Adipocyte (in vitro differentiated cells): Measurements from ENCODE around the gene POR.
"Not testable (repeated sequence)": the region's sequence is repeated elsewhere in the genome, so short reads cannot be mapped to it uniquely, and the experiment has no call there.

Source experiments
- DNase-seq: peaks from one replicate; pipeline ENCODE4 v3.0.0-alpha.2; 2015; ENCODE audit warnings: low read depth
- H3K27me3 ChIP-seq: replicated peaks from 2 replicates; pipeline ENCODE4 v1.7.0; 2013; ENCODE audit warnings: mild to moderate bottlenecking, low read length, moderate library complexity; ENCODE audit not compliant: control insufficient read depth, insufficient read depth
- H3K36me3 ChIP-seq: 2 replicates; pipeline ENCODE4 v1.7.0; 2013; ENCODE audit warnings: low read length, mild to moderate bottlenecking, moderate library complexity; ENCODE audit not compliant: control insufficient read depth, insufficient read depth, severe bottlenecking
- H3K4me1 ChIP-seq: 2 replicates; pipeline ENCODE4 v1.7.0; 2013; ENCODE audit warnings: mild to moderate bottlenecking, low read length, moderate library complexity; ENCODE audit not compliant: control insufficient read depth, insufficient read depth
- H3K4me3 ChIP-seq: 2 replicates; pipeline ENCODE4 v1.7.0; 2013; ENCODE audit warnings: mild to moderate bottlenecking, low read length, moderate library complexity
- H3K9ac ChIP-seq: 2 replicates; pipeline ENCODE4 v1.7.0; 2013; ENCODE audit warnings: mild to moderate bottlenecking, low read length, moderate library complexity
- H3K9me3 ChIP-seq: 2 replicates; pipeline ENCODE4 v1.7.0; 2013; ENCODE audit warnings: mild to moderate bottlenecking, low read length, moderate library complexity; ENCODE audit not compliant: control insufficient read depth

Gene POR

DNA sequence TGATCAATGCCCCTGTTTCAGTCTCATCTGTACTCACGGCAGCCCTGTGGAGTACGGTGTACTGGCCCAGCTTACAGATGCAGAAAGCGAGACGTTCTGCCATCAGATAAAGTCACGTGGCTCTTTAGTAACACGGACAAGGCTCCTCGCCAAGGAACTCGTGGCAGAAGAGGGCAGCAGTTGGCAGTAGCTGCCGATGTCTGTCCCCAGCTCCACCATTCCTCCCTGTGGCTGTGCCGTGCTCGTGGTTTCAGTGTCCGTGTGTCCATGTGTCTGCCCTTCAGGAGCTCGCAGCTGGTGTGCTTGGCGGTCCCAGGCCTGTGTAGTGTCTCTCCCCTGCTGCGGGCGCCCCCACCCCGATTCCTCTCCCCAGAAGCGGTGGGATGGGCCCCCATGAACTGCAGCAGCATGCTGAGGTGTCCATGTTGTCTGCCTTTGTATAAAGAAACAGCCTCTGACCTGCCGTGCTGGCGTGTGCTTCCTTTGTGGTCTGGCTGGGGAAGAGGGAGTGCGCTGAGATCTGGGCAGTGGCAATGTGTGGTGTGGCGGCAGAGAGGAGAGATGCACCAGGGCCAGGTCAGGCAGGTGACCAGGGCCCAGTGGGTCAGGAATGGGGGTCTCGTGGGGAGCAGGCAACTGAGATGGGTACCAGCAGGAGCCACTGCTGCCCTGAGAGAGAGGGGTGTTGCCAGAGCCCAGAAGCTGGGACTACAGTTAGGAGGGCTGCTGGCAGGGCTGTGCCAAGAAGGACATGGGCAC is 26.3 kb upstream of the POR start:
- peaks cover 15% of the 10 kb centered on the region for H3K4me1 ChIP-seq
- DNase-seq, result no peak
- no peaks in the 10 kb centered on the region for H3K9me3 ChIP-seq
- H3K9ac ChIP-seq, result no peak overlapping the region
- H3K4me3 ChIP-seq, result no peak overlapping the region
- H3K27me3 ChIP-seq, result no peaks in the 10 kb centered on the region
- peaks cover 43% of the 10 kb centered on the region for H3K36me3 ChIP-seq

DNA sequence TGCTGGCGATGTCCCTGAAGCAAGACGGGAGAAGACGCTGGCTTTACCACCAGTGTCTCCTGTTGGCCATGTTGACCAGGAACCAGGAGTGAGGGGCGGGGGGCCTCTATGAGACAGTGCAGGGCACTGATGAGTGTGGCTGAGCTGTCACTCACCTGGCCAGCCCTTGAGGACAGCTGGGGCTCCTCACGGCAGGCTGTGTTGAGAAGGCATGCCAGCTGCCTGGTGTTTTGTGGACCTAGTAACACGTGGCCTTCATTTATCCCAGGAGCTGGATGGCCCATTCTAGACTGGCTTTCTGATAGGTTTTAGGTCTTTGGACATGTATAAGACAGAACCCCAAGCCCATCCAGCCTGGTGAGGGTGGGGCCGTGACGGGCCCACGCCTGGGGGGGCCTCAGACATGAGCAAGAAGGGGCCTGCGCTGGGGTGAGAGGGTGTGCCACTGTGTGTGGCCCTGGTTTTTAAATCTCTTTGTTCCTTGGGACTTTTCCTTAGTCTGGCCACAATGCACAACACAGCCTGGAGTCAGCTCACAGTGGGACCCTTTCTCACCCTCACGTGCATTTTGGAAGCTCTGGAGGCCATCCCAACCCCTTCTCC is 25.6 kb upstream of the POR start:
- H3K9ac ChIP-seq, result no peak overlapping the region
- H3K36me3 ChIP-seq, result peaks cover 36% of the 10 kb centered on the region
- H3K4me3 ChIP-seq, result no peak overlapping the region
- no peak for DNase-seq
- H3K27me3 ChIP-seq, result no peaks in the 10 kb centered on the region
- H3K4me1 ChIP-seq, result peaks cover 15% of the 10 kb centered on the region
- H3K9me3 ChIP-seq, result no peaks in the 10 kb centered on the region

DNA sequence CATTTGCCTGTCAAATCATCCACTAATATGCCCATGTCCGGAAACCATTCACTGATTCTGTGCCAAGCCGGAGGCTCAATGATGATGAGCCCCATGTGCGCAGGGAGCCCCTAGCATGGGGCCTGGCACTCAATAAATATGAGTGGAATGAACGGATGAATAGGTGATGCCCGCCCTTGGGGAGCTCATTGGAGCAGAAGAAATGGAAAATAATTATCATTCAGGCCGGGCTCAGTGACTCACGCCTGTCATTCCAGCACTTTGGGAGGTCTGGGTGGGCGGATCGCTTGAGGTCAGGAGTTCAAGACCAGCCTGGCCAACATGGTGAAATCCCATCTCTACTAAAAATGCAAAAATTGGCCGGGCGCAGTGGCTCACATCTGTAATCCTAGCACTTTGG is 25.1 kb upstream of the POR start:
- no peak for DNase-seq
- Histone ChIP-seq H3K4me1 (peaks cover 15% of the 10 kb centered on the region), H3K9ac (no peak overlapping the region), H3K9me3 (no peaks in the 10 kb centered on the region), H3K36me3 (peaks cover 31% of the 10 kb centered on the region), H3K27me3 (no peaks in the 10 kb centered on the region), H3K4me3 (no peak overlapping the region)

DNA sequence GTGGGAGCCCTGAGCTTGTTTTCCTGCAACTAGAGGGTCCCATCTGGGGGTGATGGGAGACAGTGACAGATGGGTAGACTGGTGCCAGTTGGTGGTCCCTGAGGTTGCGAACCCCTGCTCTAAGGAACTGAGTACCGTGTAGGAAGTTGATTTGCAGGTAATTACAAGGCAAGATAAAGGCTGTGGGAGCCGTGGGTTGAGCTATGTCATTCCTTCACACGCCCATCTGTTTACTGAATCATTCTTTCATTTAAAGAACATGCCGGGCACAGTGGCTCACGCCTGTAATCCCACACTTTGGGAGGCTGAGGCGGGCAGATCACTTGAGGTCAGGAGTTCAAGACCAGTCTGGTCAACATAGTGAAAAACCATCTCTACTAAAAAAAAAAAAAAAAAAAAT is 23.7 kb upstream of the POR start:
- H3K4me3 ChIP-seq, H3K27me3 ChIP-seq, H3K9me3 ChIP-seq, DNase-seq, H3K9ac ChIP-seq: not testable (repeated sequence)
- Histone ChIP-seq H3K4me1 (peaks cover 15% of the 10 kb centered on the region), H3K36me3 (peaks cover 17% of the 10 kb centered on the region)

DNA sequence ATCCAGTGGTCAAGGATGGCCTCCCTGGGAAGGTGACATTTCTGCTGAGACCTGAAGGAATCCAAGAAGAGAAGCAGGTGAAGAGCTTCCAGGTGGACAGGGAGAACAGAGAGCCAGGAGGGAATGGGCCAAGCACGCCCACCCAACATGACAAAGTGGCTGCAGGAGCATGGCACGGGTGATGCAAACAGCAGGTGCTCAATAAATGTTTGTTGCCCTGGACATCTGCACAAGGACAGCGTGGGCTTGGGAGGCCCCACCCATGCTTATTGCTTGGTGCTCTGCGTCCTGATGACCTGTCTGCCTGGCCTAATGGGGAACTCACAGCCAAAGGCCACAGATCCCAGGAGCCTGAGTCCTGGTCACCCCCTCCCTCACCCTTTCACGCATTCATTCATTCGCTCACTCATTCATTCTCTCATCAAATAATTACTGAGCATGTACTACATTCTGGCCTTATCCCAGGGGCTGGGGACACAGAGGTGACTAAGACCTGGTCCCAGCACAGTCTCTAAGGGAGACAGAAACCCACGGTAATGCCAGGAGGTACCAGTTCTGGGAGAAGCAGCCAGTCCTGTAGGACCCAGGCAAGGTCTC is 23.0 kb upstream of the POR start:
- Histone ChIP-seq H3K9me3 (no peaks in the 10 kb centered on the region), H3K4me1 (peaks cover 15% of the 10 kb centered on the region), H3K27me3 (no peaks in the 10 kb centered on the region), H3K4me3 (no peak overlapping the region), H3K36me3 (peaks cover 13% of the 10 kb centered on the region), H3K9ac (no peak overlapping the region)
- no peak for DNase-seq

DNA sequence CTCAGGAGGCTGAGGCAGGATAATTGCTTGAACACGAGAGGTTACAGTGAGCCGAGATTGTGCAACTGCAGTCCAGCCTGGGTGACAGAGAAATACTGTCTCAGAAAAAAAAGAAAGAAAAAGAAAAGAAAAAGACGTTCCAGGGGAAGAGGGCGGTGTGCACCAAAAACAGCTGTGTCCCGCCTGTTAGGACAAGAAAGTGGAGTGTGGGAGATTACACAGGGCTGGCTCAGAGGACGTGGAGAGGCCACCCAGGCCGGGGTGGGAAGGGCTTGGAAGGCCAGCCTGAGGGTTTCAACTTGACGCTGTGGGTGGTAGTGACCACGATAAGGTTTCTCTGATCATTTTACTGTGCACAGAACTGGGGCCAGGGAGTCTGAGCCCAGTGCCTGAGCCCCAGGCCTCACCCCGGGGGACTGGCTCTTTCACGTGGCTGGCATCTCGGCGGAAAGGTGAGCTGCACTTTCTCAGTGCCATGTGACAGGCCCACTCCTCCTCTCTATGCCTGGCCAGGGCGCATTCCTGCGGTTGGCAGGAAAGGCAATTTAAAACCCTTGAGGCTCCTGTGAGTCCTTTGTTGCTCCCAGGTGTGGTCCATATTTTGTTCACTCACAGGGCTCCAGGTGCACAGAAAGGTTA is 22.2 kb upstream of the POR start:
- peak; percentile 28 for DNase-seq
- H3K36me3 ChIP-seq, result peaks cover 10% of the 10 kb centered on the region

DNA sequence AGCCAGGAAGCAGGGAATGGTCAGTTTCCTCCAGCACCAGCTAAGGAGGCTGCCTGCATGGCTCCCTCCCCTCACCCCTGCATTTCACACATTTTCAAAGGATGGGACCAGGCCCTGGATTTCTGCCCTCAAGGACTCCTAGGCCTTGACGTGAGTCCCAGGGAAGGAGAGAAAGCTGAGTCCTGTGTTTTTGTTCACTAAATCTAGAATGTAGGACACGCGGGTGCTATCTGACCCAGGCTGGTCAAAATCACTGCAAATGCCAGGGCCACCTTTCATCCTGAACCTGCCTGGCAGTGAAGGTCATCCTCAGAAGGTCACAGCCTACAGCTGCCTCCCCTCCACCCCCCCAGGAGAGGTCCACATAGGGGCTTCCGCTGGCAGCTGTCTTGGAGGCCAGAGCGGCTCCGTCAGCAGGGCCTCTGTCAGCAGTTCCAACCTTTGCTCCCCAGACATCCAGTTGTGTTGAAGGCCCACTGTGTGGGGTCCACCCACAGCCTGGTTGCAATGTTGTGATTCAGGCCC is 18.1 kb upstream of the POR start:
- Histone ChIP-seq H3K9ac (no peak overlapping the region), H3K27me3 (no peaks in the 10 kb centered on the region), H3K4me1 (peaks cover 11% of the 10 kb centered on the region), H3K4me3 (no peak overlapping the region), H3K9me3 (no peaks in the 10 kb centered on the region), H3K36me3 (no peaks in the 10 kb centered on the region)
- no peak for DNase-seq

More for the DNA sequence above, 22.2 kb upstream of the POR start:
- Histone ChIP-seq H3K9me3 (no peaks in the 10 kb centered on the region), H3K4me1 (peaks cover 15% of the 10 kb centered on the region), H3K9ac (peak overlapping the region; percentile 37), H3K4me3 (no peak overlapping the region), H3K27me3 (no peaks in the 10 kb centered on the region)

DNA sequence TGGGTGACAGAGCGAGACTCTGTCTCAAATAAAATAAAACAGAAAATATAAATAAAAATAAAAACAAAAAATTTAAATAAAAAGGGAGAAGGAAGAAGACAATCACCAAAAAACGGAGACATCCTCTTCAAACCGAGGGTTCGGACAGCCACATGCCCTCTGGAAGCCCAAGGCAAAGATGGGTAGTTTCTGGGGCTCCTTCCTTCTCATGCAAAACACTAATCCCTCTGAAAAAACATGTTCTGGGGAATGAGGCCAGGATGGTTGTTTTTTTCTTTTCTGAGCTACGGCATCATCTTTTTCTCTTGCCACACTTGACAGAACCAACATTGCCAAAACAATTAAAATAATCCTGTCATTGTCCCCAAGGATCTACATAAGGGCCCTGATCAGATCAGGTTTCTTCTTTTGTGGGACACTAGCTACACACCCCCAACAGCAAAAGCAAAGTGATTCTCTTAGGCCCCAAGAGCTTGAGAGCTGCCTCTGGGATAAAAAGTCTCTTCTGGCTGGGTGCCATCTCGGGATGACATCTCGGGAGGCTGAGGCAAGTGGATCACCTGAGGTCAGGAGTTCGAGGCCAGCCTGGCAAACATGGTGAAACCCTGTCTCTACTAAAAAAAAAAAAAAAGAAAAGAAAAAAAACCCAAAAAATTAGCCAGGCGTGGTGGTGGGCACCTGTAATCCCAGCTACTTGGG is 14.2 kb upstream of the POR start:
- Histone ChIP-seq H3K27me3 (no peaks in the 10 kb centered on the region), H3K4me1 (peaks cover 7% of the 10 kb centered on the region), H3K36me3 (no peaks in the 10 kb centered on the region), H3K9me3 (no peaks in the 10 kb centered on the region), H3K9ac (no peak overlapping the region), H3K4me3 (no peak overlapping the region)
- no peak for DNase-seq

DNA sequence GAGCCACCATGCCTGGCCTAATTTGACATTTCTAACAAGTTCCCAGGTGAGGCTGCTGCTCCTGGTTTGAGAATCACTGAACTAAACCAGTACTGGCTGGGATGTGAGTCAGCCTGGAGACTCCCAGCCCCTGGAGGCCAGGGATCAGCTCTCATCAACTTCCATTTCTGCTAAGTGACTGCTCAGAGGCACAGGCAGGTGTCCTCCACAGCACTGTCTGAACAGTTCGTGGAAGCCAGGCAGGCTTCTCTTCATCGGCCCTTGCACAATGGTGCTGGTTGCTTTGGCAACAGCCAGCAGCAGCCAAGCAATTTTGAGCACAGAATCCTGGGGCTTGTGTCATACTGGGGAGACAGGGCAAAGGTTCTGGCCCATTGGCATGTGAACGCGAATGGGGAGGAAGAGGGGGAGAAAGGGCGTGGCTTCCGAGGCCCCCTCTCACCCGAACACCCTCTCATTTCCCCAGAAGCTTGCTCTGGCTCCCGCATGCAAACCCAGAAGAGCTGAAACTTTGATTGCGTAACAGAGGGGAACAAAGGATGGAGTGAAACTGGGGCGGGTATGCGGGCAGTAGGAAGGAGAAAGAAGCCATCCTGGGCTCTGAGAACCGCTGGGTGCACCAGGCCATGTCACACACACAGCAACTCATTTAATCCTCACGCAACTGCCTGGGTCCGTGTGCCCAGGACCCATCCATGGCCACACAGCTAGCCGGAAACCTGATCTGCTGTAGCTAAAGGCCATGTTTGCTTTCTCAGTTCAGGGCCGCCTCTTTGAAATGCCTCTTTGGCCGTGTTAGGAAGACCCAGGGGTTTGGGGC is 9.0 kb upstream of the POR start:
- Histone ChIP-seq H3K9me3 (no peaks in the 10 kb centered on the region), H3K4me1 (peaks cover 27% of the 10 kb centered on the region), H3K4me3 (no peak overlapping the region), H3K27me3 (no peaks in the 10 kb centered on the region), H3K9ac (peak overlapping the region; percentile 43), H3K36me3 (no peaks in the 10 kb centered on the region)
- DNase-seq, result peak; percentile 78

DNA sequence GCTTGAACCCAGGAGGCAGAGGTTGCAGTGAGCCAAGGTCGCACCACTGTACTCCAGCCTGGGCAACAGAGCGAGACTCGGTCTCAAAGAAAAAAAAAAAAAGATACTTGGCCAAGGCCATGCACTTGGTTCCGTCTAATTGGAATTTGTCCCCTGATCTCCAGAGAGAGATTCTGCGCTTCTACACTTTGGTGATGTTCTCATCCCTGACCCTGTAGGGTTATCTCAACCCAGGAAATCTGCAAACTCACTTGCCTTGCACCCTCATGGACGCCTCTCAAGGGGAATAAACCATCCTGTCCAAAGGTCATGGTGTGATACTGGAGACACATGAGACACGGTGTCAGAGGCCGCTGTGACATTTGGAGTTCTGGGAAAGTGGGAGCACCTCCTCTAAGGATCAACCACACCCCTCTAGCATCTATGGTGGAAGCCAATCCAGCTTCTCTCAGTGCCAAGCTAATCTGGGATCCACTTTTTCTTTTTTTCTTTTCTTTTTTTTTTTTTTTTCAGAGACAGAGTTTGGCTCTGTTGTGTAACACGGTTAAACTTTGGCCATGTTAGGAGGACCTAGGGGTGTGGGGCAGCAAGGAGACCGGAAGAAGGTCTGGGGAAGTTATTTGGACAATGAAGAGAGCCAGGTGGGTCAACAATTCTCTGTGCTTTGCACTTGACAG is 7.8 kb upstream of the POR start:
- peaks cover 27% of the 10 kb centered on the region for H3K4me1 ChIP-seq
- no peak overlapping the region for H3K4me3 ChIP-seq
- DNase-seq, result no peak
- H3K36me3 ChIP-seq, result no peaks in the 10 kb centered on the region
- no peaks in the 10 kb centered on the region for H3K27me3 ChIP-seq
- H3K9ac ChIP-seq, result no peak overlapping the region
- no peaks in the 10 kb centered on the region for H3K9me3 ChIP-seq
